Subcutaneous adipose tissue (tissue), 4 donors: ENCODE measurements around the gene GPR65. TPM values are rescaled to one million over a fixed set of nuclear protein-coding genes. Genes with fewer than 3 reads are reported as not detected.

Experiments used
- total RNA-seq, 4 donors: library from RNA; depleted of rRNA; stranded (reverse); fragments of >200 nt; gene quantifications; one replicate each; pipeline ENCODE4 v1.1.0, GENCODE V29; 2016
- TF ChIP-seq, protein P1 (sequence below): fragments of 450-650 bp; IDR thresholded peaks from one replicate; pipeline ENCODE4 v1.5.1; 2016; ENCODE audit warnings: low read depth, mild to moderate bottlenecking, control low read depth, antibody characterized with exemption, moderate library complexity

GPR65 gene
- total RNA-seq, 4 donors from 2014 or later, result 0.19 to 18.7 (median 2.0) TPM

DNA sequence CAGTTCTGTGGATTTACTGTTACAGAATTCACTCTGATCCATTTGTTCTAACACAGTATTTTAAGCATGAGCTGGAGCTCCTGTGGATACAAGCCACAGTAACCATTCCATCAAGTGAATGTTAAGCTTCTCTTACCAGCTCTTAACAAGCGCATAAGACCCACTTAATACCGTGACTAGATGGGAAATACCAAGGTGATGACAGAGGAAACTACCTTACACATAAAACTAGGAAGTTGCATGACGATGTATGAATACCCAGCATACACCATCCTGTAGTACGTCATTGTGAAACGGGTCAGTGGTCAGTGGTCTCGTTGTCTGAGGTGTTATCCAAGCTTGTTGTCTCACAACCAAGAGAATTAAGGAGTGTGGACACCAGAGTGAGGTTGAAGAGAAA, 10.0 kb upstream of the GPR65 start:
- TF ChIP-seq, protein P1, sequence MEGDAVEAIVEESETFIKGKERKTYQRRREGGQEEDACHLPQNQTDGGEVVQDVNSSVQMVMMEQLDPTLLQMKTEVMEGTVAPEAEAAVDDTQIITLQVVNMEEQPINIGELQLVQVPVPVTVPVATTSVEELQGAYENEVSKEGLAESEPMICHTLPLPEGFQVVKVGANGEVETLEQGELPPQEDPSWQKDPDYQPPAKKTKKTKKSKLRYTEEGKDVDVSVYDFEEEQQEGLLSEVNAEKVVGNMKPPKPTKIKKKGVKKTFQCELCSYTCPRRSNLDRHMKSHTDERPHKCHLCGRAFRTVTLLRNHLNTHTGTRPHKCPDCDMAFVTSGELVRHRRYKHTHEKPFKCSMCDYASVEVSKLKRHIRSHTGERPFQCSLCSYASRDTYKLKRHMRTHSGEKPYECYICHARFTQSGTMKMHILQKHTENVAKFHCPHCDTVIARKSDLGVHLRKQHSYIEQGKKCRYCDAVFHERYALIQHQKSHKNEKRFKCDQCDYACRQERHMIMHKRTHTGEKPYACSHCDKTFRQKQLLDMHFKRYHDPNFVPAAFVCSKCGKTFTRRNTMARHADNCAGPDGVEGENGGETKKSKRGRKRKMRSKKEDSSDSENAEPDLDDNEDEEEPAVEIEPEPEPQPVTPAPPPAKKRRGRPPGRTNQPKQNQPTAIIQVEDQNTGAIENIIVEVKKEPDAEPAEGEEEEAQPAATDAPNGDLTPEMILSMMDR, result no peak

DNA sequence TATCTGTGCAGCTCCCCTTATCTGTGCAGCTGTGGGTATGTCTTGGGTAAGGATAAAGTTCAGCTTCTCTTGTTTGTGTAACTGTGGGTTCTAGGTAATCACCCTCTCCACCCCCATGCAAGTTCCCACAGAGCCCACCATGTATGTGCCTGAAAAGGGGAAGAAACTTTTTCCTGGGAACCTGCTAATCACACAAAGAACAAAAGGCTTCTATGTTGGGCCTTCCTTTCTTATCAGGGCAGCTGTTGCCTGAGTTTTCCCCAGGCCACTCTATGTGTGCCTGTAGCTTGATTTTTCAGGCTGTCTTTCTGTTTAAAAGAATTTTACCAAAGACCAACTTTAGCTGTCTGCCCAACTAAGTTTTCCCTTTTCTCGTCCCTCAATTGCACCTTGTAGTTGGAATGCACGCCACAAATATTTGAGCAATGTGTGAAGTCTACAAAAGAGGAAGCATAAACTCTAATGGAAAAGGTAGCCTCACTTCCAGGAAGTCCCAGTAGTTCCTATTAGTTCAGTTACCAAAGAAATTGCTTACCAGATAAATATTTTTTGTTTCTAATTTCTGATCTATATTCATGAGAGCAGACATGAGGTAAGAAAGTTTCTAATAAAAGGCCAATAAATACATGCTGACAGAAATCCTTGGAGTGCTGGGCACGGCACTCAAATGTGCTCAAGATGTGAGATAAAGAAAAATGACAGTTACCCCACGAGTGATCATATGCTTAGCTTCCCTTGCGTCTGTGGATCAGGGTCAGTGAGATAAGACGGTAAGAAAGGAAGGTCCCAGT, 9.2 kb upstream of the GPR65 start:
- TF ChIP-seq, protein P1, result no peak

DNA sequence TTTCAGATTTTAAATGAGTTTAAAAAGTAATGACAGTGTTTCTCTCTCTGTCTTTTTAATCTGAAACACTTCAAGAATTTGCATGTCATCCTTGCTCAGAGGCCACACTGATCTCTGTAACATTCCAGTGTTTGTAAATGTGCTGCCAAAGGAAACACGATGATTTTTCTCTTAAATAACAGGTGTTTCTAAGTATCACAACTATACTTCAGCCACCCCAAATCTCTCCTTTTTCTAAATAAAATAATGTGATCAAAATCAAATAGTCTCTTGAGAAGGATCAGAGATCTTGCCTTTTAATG, 8.7 kb upstream of the GPR65 start:
- TF ChIP-seq, protein P1, result no peak

DNA sequence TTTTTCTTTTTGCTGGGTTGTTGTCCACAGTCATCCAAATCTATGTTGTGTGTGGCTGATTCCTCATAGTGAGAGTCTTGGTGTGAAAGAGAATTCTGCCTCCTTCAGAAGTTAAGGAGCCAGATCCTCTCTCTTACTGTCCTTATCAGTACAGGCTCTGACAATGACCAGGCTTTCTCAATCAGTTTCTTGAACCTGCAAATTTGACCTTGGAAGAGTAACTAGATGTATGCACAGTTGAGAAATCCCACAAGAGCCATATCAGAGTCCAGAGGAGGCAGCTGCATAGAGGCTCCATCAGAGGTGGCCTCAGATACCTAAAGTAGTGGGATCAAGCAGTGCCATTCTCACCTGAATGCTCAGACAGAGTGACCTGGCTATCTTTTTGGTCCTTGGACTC, 6.5 kb upstream of the GPR65 start:
- TF ChIP-seq, protein P1, result no peak

DNA sequence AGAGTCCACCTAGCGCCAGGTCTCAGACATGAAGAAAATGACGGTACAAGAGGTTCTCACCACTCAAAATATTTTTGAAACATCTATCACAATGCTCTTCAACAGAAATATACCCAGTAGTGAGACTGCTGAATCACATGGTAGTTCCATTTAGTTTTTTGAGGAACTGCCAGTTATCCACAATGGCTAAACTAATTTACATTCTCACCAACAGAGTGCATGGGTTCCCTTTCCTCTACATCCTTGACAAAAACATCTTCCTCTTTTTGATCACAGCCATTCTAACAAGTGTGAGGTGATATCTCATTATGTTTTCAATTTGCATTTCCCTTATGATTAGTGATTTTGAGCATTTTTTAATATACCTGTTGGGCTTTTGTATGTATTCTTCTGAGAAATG, 5.7 kb upstream of the GPR65 start:
- TF ChIP-seq, protein P1, result no peak

DNA sequence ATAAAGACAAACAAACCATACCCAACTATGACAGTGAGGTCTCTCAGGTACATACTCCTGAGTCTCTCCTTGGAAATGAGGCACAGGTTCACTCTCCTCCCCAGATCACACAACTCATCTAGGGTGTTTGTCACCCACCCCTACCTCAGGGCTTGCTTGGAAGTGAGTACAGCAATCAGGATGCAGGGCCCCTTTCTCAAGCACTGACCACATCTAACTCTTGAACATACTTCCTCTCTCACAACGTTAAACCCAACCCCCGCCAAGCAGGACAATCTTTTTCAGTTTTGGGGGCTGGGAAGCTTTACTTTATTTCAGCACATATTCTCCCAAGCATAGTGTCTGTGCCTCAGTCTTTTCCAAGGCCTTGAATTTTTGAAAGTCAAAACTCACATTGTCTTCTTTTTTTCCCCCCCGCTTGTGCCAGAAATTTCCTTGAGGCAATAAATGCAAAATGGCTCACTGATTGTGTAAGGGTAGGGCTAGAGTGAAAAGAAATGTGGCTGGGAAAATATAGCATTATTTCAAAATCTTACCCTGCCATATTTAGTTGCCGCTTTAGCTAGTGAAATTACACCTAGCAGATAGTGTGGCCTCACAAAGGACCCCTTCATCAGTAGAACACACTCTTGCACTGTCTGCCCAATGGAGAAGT, 2.4 kb upstream of the GPR65 start:
- TF ChIP-seq, protein P1, result no peak

DNA sequence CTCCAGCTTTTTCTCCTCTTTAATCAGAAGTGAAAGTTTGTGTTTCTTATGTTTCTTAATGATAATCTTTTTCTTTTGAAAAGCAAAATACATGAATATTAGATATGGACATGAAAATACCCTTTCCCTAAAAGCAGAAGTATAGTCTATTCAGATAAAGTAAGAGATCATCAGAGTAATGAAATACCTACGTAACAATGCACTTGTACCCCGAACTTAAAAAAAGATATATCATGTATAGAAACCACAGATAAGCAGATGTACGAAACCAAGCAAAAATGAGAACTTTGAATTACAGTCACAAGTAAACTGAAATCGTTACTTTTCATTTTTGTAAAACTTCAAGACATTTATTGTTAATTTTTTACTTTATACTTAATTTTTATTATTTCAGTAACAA, 1.5 kb upstream of the GPR65 start:
- TF ChIP-seq, protein P1, result no peak
